Hematopoietic multipotent progenitor cell treated with erythropoietin and hydrocortisone succinate and interleukin-3 and kit ligand, for 6 days (in vitro differentiated cells): ENCODE data around the gene SFMBT2.
A peak's percentile ranks its signal among the peaks of the same experiment; 100 is the strongest.

Experiments
- DNase-seq: peaks from one replicate; pipeline ENCODE4 v3.0.0-alpha.2; 2015

The SFMBT2 gene

DNA sequence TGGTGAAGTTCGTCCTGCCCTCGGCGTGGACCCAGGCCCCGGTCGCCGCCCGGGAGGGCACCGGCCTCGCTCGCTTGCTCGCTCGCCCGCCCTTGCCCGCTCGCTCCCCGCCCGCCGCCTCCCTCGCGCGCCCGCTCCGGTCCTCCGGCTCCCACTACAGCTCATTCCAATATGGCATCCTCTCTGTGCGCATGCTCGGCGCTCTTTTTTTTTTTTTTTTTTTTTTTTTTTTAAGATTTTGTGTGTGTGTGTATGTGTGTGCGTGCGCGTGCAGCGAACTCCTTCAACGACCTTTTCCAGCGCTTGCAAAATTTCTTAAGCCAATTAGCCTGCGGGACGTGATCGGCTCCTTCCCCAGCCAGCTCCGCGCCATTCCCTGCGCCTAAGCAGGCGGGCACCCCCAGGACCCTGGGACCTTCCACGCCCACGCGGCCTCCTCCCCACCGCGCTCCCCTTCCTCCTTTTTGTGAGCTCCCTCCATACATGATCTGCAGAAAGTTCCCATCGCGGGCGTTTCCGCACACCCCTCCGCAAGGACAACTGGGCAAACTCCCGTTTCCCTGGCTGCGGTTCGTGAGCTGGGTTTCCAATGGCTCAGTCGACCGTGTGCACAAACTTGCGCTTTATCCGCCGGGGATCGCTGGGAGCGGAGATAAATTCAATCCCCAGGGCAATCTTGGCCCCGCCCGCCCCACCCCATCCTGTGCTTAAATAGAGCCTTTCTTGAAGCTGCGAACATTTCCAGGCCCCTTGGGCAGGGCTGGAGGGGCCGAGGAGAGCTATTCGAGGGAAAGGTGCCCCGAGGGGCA lies at the start of gene SFMBT2:
SFMBT2 (minus strand) TSS at position 173 of the 809 bp plus-strand sequence. CDS start 29,136 bp downstream, outside the sequence.
- DNase-seq = peak; percentile 79

- DNase-seq = no peak
Observed at GRCh38 chr10:7460006-7460405, 49.2 kb upstream of the SFMBT2 start.

- DNase-seq = no peak
Observed at GRCh38 chr10:7458556-7458955, 47.7 kb upstream of the SFMBT2 start.

GRCh38 chr10:7457478-7458316 lies 46.9 kb upstream of the SFMBT2 start:
- no peak for DNase-seq

- no peak for DNase-seq
Observed at GRCh38 chr10:7449063-7449695, 38.3 kb upstream of the SFMBT2 start.

DNA sequence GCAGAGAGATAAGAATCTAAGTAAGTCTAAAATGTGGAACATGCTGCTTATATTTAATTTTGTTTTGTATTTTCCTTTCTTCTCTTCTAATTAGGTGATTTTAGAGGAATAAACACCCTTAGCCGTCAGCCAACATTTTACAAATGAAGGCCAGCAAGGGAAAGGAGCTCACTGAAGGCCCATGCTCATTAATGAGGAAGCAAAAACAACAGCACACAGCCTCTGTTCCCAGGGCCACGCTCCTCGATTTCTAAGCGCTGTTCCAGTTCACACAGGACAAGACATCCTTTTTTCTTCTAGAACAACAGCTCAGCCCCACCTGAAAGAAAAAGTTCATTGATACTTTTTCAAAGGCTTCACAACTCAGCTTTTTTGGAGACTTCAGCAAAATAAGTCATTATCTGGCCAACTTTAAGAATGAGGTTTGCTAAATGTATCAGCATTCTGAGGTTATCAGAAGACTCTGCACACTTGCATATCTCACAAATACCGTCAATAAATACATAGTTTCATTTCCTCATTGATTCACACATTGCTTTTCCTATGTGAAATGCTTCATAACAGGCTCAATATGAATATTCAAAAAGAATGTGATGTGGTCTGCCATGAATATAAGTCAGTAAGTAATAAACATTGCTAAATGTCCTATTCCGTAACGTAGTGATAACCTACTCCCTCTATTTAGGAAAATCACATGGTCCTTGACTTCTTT lies 34.8 kb upstream of the SFMBT2 start:
- no peak for DNase-seq

DNA sequence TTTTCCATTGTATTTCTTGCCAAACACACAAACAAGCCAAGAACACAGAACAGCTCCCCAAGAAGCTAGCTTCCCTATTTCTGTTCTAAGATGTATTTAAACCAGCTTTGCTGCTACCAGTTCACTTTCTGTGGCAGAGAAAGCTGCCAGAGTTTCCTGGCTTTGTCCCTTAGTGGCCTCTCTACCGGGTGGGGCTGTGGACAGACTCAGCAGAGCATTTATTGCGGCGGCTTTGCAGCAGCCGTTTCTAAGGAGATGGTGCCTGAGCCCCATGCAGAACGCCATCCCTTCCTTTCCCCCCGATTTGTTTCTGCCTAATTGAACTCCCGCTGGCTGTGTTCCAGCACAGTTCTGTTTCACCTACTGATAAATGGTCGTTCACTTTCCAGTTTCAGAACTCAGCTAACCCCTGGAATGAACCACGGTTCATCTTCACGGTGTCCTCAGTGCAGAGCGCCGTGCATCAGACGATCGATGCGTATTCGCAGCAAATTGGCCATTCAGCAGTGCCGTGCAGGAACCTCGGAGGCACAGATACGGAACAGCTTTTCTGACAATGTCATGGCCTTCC lies 33.8 kb upstream of the SFMBT2 start:
- peak; percentile 16 for DNase-seq

- no peak for DNase-seq
Observed at GRCh38 chr10:7443036-7443435, 32.2 kb upstream of the SFMBT2 start.

- DNase-seq = no peak
Observed at GRCh38 chr10:7441403-7442147, 30.7 kb upstream of the SFMBT2 start.

DNA sequence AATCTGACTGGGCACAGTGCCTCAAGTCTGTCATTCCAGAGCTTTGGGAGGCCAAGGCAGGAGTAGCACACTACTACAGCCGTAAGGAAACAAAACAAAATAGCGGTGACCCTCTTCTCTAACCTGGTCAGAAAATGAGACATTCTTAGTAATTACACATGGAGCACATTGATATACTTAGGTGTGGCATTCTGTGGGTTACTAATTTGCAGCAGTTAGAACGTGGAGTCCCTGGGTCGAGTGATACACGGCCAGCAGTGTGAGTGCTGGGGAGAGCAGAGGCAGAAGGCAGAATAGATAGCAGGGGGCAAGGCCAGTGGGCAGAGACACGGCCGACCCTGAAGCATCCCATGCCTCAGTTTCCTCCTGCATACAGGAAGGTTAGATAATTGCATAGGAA lies 28.9 kb upstream of the SFMBT2 start:
- peak; percentile 64 for DNase-seq

DNA sequence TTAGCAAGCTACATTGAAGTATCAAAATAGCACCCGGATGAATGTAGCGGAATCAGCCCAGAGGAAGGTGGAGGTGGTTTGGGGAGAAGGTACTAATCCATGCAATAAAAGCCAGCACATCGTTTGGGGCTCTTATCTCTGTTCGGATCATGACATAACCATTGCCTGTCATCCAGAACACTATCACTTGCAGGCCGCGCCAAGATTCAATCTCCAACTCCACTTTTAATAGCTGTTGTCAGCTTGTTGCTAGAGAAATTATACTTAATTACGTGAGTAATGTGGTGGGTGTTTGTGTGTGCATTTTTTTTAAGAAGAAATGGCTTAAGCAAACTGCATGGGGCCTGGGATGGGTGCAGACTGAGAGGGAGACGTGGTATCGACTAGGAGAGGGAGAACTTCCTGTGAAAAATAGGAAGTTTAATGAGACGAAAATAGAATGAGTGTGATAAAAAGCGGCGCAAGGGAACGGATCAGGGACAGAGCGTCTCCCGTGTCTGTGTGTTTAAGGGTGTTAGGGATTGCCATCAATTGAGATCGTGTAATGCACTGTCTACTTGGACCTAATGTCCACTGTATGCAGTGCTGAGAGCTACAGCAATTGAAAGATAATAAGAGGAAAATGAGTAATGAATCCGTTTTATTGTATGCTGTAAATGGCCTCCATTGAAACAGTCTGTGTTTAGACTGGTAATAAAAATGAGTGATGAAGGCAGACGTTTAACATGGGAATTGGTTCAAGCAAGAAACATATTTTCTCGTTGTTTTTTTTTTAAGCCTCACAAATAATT lies 27.6 kb upstream of the SFMBT2 start:
- no peak for DNase-seq

- no peak for DNase-seq
Observed at GRCh38 chr10:7436490-7437100, 25.8 kb upstream of the SFMBT2 start.

GRCh38 chr10:7435674-7436073 lies 24.8 kb upstream of the SFMBT2 start:
- DNase-seq = no peak

DNA sequence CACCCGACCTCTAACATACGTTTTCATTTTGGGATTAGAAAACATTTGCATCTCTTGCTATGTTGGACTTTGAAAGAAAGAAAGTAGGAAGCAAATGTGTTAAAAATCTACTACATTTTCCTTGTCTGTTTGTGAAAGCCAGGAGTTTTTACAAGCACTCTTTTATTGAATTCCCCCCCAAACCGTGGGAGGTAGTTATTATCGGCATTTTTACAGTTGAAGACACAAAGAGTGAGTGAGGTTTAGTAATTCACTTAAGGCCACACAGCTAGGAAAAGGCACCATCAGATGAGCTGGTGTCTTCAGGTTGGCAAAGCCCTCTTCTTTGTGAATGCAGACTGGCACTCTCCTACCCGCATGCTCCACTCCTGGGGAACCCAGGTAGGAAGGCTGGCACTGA lies 23.5 kb upstream of the SFMBT2 start:
- DNase-seq = no peak

DNA sequence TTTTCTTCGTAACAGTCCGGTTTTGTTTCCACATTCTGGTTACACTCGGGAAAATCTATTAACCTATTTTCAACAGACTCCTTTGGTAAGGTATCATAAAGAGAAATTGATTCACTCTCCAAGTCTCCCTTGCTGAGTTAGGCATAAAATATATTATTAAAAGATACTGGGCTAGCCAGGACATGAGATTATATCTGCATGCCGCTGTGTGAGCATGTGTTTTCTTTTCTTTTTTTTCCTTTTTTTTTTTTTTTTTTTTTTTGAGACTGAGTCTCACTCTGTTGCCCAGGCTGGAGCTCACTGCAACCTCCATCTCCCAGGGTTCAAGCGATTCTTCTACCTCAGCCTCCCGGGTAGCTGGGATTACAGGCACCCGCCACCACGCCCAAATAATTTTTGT lies 23.0 kb upstream of the SFMBT2 start:
- DNase-seq = no peak

- no peak for DNase-seq
Observed at GRCh38 chr10:7432884-7433726, 22.3 kb upstream of the SFMBT2 start.

DNA sequence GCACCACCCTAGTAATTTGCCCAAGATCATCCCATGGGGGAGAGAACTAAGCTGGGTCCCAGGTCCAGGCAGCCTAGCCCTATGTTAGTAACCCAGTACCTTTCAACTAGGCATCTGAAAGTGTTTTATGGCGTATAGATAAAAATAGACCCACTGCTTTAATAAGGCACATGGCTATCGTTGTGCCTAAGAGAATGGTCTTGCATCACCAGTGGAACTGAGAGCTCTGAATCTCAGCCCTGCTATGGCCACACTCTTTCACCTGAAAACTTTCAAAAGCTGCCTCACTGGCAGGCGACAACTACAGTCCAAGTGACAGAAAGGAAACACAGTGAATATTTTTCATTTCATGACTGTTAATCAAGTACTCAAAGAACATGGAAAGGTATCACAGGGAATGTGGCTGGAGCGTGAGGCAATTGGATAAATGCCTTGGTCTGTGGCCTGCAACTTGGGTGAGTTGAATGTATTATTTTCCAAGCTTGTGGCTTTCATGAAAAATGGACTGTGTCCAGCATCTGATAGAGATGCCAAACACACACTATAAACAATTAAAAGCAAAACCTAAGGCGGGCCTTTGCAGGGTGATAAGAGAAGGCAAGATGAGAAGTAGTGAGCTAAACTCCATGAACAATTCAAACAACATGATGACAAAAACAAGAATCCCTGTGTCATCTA lies 18.0 kb upstream of the SFMBT2 start:
- no peak for DNase-seq

DNA sequence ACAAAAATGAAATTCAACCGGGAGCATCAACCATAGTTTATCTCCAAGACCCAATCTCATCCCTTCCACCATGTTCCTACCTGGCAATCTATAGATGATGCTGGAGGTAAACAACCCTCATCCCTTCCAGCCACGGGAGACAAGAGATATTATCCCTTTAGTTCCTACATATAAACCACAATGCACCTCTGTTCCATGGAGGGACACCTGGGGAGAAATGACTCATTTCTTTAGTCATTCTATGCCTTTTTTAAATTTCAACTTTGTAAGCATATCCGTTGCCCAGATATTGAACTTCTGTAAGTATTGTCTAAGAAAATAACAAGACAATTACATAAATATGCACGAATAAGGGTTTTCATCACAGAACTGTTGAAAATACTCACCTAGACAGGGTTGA lies 15.5 kb upstream of the SFMBT2 start:
- no peak for DNase-seq

DNA sequence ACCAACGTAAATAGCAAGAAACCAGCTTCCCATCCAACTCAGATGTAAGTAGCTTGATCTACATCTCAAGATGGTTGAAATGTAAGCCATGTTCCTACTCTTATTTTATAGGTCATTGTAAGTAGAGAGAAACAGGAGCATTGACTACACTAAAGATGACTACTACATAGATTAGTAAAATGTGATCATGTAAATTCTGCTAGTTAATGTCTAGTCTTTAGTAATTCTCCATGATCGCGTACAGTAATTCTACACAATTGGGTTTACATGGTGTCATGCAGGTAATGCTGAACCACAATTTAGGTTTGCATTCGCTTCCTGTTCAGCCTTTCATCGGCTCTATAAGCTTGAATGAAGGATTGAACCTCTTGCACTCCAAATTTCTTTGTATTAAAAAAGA lies 14.9 kb upstream of the SFMBT2 start:
- no peak for DNase-seq
